GM18508 (cell line): ENCODE results near the gene EARS2.
"Not testable (repeated sequence)": the region's sequence is repeated elsewhere in the genome, so short reads cannot be mapped to it uniquely, and the experiment has no call there.

Experiments used
- ATAC-seq: cut with Tn5 transposase; IDR thresholded peaks from one replicate; pipeline ENCODE4 v1.9.1; 2021; ENCODE audit warnings: moderate number of reproducible peaks; ENCODE audit not compliant: insufficient read depth, unreplicated experiment

Gene EARS2

GRCh38 chr16:23485841-23486240, 71.3 kb downstream of the EARS2 start:
- no peak for ATAC-seq

GRCh38 chr16:23485257-23485614, 71.9 kb downstream of the EARS2 start:
- no peak for ATAC-seq

GRCh38 chr16:23484510-23485256, 72.5 kb downstream of the EARS2 start:
- ATAC-seq, result no peak

DNA sequence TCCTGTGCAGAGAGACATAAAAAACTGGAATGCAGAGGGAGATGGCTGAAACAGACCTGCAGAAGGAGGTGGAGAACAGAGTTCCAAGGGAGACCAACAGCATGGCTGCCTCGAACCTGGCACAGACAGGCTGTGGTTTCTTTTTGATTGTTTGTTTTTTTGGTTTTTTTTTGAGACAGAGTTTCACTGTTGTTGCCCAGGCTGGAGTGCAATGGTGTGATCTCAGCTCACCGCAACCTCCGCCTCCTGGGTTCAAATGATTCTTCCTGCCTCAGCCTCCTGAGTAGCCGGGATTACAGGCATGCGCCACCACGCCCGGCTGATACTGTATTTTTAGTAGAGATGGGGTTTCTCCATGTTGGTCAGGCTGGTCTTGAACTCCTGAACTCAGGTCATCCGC, 73.7 kb downstream of the EARS2 start:
- ATAC-seq, result not testable (repeated sequence)

DNA sequence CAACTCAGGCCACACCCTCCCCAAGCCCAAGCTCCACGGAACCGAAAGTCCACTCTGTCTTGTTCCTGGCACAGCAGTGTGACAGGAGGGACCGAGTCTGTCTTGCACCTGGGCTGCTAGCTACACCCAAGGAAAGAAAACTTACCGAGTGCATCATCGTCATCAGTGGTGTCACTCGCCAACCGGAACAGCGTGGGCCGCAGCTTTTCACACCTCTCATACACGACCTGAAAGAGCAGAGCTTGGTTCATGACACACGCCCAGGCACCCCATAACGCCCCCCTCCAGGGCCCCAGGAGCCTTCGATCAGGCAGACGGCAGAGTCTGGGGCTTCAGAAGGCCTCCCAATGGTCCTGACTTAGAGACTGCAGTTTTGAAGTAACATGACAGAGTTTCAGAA, 74.4 kb downstream of the EARS2 start:
- no peak for ATAC-seq

DNA sequence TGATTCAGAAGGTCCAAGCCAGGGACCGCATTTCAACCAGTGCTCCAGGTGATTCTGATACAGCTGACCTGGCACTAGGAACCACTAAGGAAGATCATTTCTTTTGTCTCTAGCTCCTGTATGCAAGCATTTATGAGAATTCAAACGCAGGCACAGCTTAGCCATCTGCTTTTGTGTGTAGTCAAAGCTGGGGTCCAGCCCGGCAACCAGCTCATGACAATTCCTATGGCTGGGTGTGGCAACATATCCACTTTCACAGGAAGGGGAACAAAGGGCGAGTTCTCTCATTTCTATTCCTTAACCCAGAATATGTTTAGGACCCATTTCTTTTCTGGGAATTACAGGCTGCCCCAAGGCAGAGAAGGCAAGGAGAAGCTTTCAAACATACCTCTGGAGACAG, 76.9 kb downstream of the EARS2 start:
- ATAC-seq, result no peak

DNA sequence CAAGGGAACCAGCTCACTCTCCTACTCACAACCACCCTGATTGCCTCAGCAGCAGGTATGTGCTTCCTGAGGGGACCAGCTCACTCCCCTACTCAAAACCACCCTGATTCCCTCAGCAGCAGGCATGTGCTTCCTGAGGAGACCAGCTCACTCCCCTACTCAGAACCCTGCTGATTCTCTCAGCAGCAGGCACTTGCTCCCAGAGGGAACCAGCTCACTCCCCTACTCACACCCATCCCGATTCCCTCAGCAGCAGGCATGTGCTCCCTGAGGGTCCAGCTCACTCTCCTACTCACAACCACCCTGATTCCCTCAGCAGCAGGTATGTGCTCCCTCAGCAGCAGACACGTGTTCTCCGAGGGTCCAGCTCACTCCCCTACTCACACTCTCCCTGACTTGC, 78.0 kb downstream of the EARS2 start:
- no peak for ATAC-seq

- no peak for ATAC-seq
Observed at GRCh38 chr16:23478566-23478965, 78.6 kb downstream of the EARS2 start.

DNA sequence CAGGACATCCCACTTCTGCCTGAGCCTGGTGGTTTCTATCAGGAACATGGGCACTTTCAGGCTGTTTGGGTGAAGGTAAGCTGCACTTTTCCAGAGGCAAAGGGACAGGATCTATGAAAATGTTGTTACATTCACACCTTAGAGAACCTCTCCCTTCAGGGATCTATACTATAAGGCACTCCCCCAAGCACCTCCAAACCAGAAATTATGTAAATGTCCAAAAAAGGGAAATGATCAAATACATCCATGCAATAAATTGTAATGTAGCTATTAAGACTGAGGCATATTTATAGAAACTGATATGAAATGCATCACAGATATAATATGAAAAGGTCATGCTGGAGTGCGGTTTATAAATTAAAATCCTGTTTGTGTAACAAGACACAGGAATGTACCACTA, 80.9 kb downstream of the EARS2 start:
- ATAC-seq, result no peak
